Ascending aorta (tissue), 2 donors: ENCODE data around the gene LGR4. TPM values are rescaled to one million over a fixed set of nuclear protein-coding genes. Genes with fewer than 3 reads are reported as not detected.
A peak's percentile ranks its signal among the peaks of the same experiment; 100 is the strongest.

Experiments
- DNase-seq, 2 donors: peaks; one replicate each; pipeline ENCODE4 v3.0.0-alpha.2; 2019; ENCODE audit warnings: low spot score in 2 of 2
- H3K27ac ChIP-seq, 2 donors: fragments of 200-600 bp; sonication (generic); one replicate each; pipeline ENCODE4 v1.5.1; 2016 to 2017; ENCODE audit warnings: mild to moderate bottlenecking in 1 of 2
- H3K27me3 ChIP-seq: fragments of 200-600 bp; sonication (generic); one replicate; pipeline ENCODE4 v1.5.1; 2017
- H3K36me3 ChIP-seq, 2 donors: fragments of 200-600 bp; sonication (generic); one replicate each; pipeline ENCODE4 v1.5.1; 2016
- H3K4me1 ChIP-seq, 2 donors: fragments of 200-600 bp; sonication (generic); one replicate each; pipeline ENCODE4 v1.5.1; 2016 to 2017; ENCODE audit warnings: mild to moderate bottlenecking in 1 of 2
- H3K4me3 ChIP-seq, 2 donors: fragments of 200-600 bp; sonication (generic); one replicate each; pipeline ENCODE4 v1.5.1; 2016 to 2017; ENCODE audit warnings: mild to moderate bottlenecking in 1 of 2
- H3K9me3 ChIP-seq, 2 donors: fragments of 200-600 bp; sonication (generic); one replicate each; pipeline ENCODE4 v1.5.1; 2016
- CTCF ChIP-seq, 3 experiments: fragments of 200-600 bp in 2 of 3; fragments of 450-650 bp in 1 of 3; sonication (generic) in 2 of 3; IDR thresholded peaks; one replicate each; pipeline ENCODE4 v1.5.1; 2016 to 2019; ENCODE audit warnings: antibody characterized with exemption in 3 of 3, mild to moderate bottlenecking in 1 of 3, moderate library complexity in 1 of 3
- intact Hi-C: fragments of 100-400 bp; cut with DNase I; formaldehyde crosslinking; loops from one replicate; pipeline ENCODE4 v1.15.1; 2023
- total RNA-seq: library from RNA; depleted of rRNA; stranded (reverse); fragments of >200 nt; gene quantifications from one replicate; pipeline ENCODE4 v1.1.0, GENCODE V29; 2016

Gene LGR4
- total RNA-seq, 1 donor from 2014 or later, result 46.8 TPM

DNA sequence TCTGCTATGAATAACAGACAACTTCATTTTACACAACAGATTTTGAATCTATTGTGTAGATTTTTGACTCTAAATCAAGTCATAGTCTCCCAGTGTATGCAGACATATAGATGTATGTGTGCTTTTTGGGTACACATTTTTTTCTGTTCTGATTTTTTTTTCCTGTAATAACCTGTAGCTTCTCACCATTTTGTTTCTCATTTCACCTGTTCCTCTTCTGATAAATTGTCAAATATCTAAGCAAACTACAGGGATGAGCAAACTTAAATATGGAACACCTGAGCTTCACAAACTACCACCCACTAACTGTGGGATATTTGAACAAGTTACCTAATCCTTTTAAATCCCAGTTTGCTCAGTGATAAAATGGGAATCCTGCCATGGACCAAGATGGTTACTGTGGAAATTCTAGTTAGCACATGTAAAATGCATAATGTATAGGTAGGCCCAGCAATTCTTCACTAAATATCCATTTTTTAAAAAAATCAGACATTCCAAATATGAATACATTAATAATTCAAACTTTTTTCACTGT lies 15.7 kb downstream of the LGR4 start:
- Histone ChIP-seq H3K27me3 (no peaks in the 10 kb centered on the region), H3K36me3 (no peaks in the 10 kb centered on the region), H3K4me1 (peaks cover 0 to 7% of the 10 kb centered on the region in 2 donors), H3K4me3 (no peak overlapping the region), H3K27ac (peak overlapping the region in 1 of 2 donors; percentile 9), H3K9me3 (no peaks in the 10 kb centered on the region)
- no peak for DNase-seq
- TF ChIP-seq CTCF (IDR thresholded peaks at IDR 0.05), result no peak
- intact Hi-C loops, result no loop called here

DNA sequence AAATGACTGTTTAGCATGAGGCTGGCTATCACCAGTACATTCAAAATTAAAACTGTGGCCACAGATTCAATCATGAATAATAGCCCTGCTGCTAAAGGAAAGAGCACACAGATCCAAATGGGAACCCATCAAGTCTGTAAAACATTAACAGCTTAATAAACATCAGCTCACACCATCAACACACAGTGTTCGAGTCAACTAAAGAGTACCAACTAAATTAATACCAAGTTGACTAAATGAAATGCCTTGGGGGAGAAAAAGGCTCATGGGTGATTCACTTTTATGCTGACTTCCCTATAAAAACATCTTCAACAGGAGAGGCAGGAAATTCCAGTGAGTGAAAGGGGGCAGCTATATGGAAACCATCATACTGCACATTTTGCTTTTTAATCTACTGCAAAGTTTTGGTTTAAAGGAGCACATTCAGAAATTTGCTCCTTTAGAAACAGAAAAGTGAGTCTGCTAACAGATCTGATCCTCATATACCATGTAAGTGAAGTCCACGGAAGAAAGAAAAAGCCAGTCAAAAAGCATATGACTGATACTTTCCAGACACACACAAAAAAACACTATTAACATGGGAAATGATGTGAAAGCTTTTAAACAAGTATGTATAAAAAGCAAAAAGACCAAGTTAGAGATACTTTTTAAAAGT lies 16.3 kb downstream of the LGR4 start:
- no peak overlapping the region for H3K4me3 ChIP-seq
- no peaks in the 10 kb centered on the region for H3K36me3 ChIP-seq
- no peaks in the 10 kb centered on the region for H3K27me3 ChIP-seq
- no peak for DNase-seq
- H3K4me1 ChIP-seq, result peaks cover 0 to 7% of the 10 kb centered on the region in 2 donors
- intact Hi-C loops, result no loop called here
- TF ChIP-seq CTCF (IDR thresholded peaks at IDR 0.05), result no peak
- no peaks in the 10 kb centered on the region for H3K9me3 ChIP-seq
- peak overlapping the region; percentile 9 to 26 for H3K27ac ChIP-seq

GRCh38 chr11:27455667-27456066 lies 16.9 kb downstream of the LGR4 start:
- DNase-seq, result no peak
- Histone ChIP-seq H3K9me3 (no peaks in the 10 kb centered on the region), H3K4me3 (no peak overlapping the region), H3K4me1 (peaks cover 0 to 7% of the 10 kb centered on the region in 2 donors), H3K27me3 (no peaks in the 10 kb centered on the region), H3K36me3 (no peaks in the 10 kb centered on the region), H3K27ac (no peak overlapping the region)
- no peak for TF ChIP-seq CTCF (IDR thresholded peaks at IDR 0.05)
- intact Hi-C loops, result no loop called here

DNA sequence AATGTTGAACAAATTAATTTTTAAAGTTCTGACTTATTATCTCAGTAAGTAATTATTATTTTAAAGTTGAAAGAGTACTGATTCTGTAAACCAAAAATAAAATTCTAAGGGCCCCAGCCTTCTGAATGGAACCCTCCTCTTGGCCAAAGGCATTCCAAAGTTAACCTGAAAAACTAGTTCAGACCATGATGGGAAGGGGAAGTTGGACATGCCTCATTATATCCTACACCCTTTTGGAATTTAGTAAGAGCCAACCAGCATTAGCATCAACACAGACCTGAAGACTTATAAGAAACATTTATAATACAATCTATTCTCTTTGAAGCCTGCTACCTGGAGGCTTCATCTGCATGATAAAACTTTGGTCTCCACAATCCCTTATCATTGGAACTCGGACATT lies 18.9 kb downstream of the LGR4 start:
- Histone ChIP-seq H3K27ac (no peak overlapping the region), H3K36me3 (no peaks in the 10 kb centered on the region), H3K4me1 (peaks cover 0 to 7% of the 10 kb centered on the region in 2 donors), H3K9me3 (no peaks in the 10 kb centered on the region), H3K27me3 (no peaks in the 10 kb centered on the region), H3K4me3 (no peak overlapping the region)
- no peak for DNase-seq
- TF ChIP-seq CTCF (IDR thresholded peaks at IDR 0.05), result no peak
- intact Hi-C loops, result no loop called here

DNA sequence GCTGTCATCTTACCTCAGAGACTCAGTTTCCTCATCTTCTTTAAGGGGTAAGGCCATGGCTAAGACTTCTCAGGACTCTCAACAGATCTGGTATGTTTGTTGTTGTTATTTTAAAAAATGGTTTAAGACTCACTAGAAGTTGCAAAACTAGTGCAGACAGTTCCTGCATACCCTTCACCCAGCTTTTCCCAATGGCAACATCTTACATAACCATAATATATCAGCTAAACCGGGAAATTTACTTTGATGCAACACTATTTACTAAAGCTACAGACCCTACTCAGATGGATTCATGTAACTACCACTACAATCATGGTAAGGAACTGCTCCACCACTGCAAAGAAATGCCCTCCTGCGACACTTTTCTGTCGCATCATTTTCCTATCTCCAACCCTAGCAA lies 20.4 kb downstream of the LGR4 start:
- Histone ChIP-seq H3K4me1 (peaks cover 0 to 7% of the 10 kb centered on the region in 2 donors), H3K9me3 (no peaks in the 10 kb centered on the region), H3K36me3 (no peaks in the 10 kb centered on the region), H3K4me3 (no peak overlapping the region), H3K27ac (no peak overlapping the region), H3K27me3 (no peaks in the 10 kb centered on the region)
- no peak for DNase-seq
- intact Hi-C loops, result no loop called here
- TF ChIP-seq CTCF (IDR thresholded peaks at IDR 0.05), result no peak
